Activated T-helper 1 cell treated with anti-CD3 and anti-CD28 coated beads, Interleukin-2, amount 50 U/mL, for 16 hours (primary cell): ENCODE measurements around the gene PLPPR1.

Experiments
- DNase-seq, 2 donors: peaks; one replicate each; pipeline ENCODE4 v3.0.0-alpha.2; 2020; ENCODE audit warnings: low read depth in 1 of 2, low spot score in 1 of 2

Gene PLPPR1

GRCh38 chr9:101336091-101336490 is 307.6 kb downstream of the PLPPR1 start:
- no peak for DNase-seq

- no peak for DNase-seq
Measured at GRCh38 chr9:101337237-101337636, 308.7 kb downstream of the PLPPR1 start.

- no peak for DNase-seq
Measured at GRCh38 chr9:101341958-101342357, 313.4 kb downstream of the PLPPR1 start.

DNA sequence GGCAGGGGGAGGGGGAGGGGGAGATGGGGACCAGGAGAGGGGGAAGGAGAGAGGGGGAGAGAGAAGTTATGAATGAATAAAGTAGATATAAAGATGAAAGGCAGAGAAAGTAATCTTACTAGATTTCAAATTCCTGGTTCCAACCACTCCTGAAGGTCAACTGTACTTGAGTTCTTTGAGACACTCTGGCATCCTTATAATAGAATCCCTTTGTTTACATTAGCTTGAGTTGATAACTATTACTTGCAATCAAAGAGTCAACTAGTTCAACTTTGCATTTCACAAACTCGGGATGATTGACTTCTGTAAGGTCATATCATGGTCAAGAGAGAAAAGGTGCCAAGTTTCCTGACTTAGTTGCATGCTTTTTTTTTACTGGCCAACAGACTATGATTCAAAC is 314.1 kb downstream of the PLPPR1 start:
- no peak for DNase-seq

GRCh38 chr9:101350285-101350684 is 321.8 kb downstream of the PLPPR1 start:
- no peak for DNase-seq

- no peak for DNase-seq
Measured at GRCh38 chr9:101352892-101353463, 324.5 kb downstream of the PLPPR1 start.

GRCh38 chr9:101353683-101354082 is 325.2 kb downstream of the PLPPR1 start:
- DNase-seq: no peak

- no peak for DNase-seq
Measured at GRCh38 chr9:101354143-101354764, 325.7 kb downstream of the PLPPR1 start.

DNA sequence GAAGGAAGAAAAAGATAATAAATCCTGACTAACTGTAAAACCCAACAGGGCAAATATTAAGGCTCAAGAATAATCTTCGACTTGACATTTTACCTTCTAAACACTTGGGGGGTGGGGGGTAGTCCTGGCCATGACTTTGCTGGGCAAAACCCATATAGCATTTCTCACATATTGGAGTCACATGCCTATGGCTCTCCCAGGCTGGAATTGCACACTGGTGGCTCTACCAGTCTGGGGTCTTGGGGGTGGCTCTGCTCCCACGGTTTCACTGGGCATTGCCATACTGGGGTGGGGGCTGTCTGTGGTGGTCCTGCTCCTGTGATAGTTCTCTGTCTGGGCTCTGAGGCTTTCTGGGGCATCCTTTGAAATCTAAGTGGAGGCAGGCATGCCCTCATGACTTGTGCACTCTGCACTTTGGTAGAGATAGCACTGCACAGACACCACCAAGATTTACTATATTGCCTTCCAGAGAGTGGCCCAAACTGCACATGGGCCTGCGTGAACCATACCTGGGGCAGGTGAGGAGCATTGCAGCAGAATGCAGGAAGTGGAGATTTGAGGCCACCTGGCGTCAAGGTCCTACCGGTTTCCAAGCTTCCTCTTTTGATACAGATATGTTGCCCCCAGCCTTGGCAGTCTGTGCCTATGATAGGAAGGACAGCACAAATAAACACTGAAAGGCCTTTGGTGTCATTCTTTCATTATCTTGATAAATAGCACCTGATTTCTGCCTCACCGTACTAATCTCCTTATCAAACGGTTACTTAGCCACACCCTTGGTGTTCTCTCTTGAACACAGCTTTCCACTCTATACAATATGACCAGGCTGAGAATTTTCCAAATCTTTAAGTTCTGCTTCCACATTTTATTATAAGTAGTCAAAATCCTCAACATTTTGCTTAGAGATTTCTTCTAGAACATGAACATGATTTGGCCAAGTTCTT is 326.5 kb downstream of the PLPPR1 start:
- no peak for DNase-seq

DNA sequence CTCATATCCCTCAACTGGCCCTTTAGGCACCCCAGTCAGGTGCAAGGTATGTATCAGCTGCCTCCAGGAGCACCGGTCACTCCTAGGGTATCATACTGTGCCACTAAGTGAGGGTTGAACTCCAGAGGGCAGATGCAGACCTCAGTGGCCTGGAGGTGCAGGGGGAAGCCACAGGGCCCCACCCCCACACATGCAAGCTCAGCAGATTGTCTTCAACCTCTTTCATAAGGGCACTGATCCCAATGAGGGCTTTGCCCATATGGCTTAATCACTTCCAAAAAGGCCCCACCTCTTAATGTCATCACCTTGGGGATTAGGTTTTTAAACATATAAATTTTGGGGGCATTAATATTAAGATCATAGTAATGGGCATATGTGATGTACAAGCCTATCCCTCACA is 328.1 kb downstream of the PLPPR1 start:
- DNase-seq: no peak

- no peak for DNase-seq
Measured at GRCh38 chr9:101359679-101360078, 331.2 kb downstream of the PLPPR1 start.

- no peak for DNase-seq
Measured at GRCh38 chr9:101360647-101361046, 332.1 kb downstream of the PLPPR1 start.

- DNase-seq: no peak
Measured at GRCh38 chr9:101362450-101362849, 333.9 kb downstream of the PLPPR1 start.

GRCh38 chr9:101365181-101365580 is 336.7 kb downstream of the PLPPR1 start:
- DNase-seq: no peak

- no peak for DNase-seq
Measured at GRCh38 chr9:101366038-101366756, 337.7 kb downstream of the PLPPR1 start.

- DNase-seq: no peak
Measured at GRCh38 chr9:101367323-101367722, 338.8 kb downstream of the PLPPR1 start.

GRCh38 chr9:101369286-101369685 is 340.8 kb downstream of the PLPPR1 start:
- no peak for DNase-seq

DNA sequence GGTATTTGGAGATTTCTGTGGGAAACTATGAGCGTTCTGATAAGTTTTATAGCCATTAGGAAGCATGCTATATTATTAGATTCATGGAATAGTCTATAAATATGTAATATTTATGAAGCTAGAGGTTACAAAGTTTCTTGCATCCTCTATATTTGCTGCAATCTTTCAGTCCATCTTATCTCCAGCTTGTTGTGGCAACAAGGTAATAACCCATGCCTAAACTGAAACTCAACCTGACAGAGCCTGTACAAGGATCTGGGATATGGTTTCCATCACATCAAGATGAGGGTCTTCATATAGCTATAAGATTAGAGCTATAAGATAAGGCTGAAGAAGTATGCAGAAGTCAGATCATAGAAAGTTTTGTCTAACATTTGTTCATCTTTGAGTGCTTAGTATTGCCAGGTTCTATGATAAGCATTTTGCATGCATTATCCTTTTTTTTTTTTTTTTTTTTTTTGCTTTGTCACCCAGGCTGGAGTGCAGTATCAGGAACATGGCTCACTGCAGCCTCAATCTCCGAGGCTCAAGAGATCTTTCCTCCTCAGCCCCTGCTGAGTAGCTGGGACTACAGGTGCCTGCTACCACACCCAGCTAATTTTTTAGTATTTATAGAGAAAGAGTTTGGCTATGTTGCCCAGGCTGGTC is 341.5 kb downstream of the PLPPR1 start:
- DNase-seq: no peak

- DNase-seq: no peak
Measured at GRCh38 chr9:101371813-101372212, 343.3 kb downstream of the PLPPR1 start.

DNA sequence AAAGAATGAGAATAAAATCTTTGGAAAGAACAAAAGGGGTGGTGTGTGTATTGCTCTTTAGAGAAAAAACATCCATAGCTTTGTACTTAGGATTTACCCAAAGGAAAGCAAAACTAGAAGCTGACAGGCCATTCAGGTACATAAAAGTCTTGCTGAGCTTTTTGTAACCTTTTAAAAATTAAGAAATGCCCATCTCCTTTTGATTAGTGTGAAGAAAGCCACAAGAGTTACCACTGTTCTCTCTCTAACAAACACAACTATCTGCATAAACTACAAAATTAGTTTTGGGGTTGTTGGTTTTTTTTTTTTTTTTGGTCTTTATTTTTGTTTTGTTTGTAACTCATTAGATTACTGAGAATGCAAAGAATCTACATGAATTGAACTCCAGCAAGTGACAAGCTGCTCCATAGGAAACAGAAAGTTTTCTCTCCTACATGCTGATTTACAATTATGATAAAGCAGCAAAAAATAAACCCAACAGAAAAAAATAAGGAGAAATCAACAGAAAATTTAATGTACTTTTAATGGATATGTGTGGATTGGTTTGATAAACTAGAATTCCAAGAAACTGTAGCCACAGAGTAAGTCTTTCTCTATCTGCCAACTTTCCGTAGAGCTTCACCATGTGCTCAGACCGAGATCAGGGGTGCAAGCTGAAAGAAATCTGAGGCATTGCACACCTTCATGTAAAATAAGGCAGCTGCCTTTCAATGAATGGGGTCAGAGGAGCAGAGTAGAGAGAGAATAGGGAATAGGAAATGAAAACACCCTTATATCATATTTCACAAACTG is 344.0 kb downstream of the PLPPR1 start:
- DNase-seq: no peak
